PC-9 (cell line): ENCODE results near the gene KRT6B. TPM values are rescaled to one million over a fixed set of nuclear protein-coding genes. Genes with fewer than 3 reads are reported as not detected.

Source experiments
- BruUV-seq: library from RNA; stranded (reverse); fragments of 400-500 nt; replicated peaks from 2 replicates; lab custom pipeline; 2021; lab: Mats Ljungman, UMichigan
- CTCF ChIA-PET: fragments of 300-600 bp; sonication (Branson Sonifier 250); formaldehyde crosslinking; loops from one replicate; lab custom pipeline; 2022; ENCODE audit warnings: antibody characterized with exemption; lab: Charles Lee
- POLR2A ChIA-PET: fragments of 300-600 bp; sonication (Branson Sonifier 250); formaldehyde crosslinking; loops from one replicate; lab custom pipeline; 2022; ENCODE audit warnings: antibody characterized with exemption; ENCODE audit not compliant: unreplicated experiment; lab: Charles Lee
- DNase-seq, 2 experiments: peaks; one replicate each; pipeline versions ENCODE4 v3.0.0 to v3.0.0-alpha.2; 2015 to 2022; ENCODE audit warnings: mixed read lengths in 1 of 2
- H2AFZ ChIP-seq: fragments of 200-600 bp; sonication (generic); 2 replicates; pipeline ENCODE4 v1.8.1; 2017; ENCODE audit warnings: antibody characterized with exemption
- H3F3A ChIP-seq: fragments of 200-600 bp; sonication (generic); 2 replicates; pipeline ENCODE4 v1.8.1; 2017; ENCODE audit warnings: antibody characterized with exemption, mild to moderate bottlenecking, low read depth; ENCODE audit not compliant: insufficient read depth
- H3K27ac ChIP-seq: fragments of 200-600 bp; sonication (generic); 2 replicates; pipeline ENCODE4 v1.6.1; 2016; ENCODE audit warnings: mixed run types
- H3K27me3 ChIP-seq: fragments of 200-600 bp; sonication (generic); 2 replicates; pipeline ENCODE4 v1.6.1; 2016; ENCODE audit warnings: low read depth, mixed run types; ENCODE audit not compliant: insufficient read depth
- H3K36me3 ChIP-seq: fragments of 200-600 bp; sonication (generic); 2 replicates; pipeline ENCODE4 v1.6.1; 2016; ENCODE audit warnings: low read depth, mixed run types
- H3K4me1 ChIP-seq: fragments of 200-600 bp; sonication (generic); replicated peaks from 2 replicates; pipeline ENCODE4 v1.6.1; 2016; ENCODE audit warnings: mixed run types; ENCODE audit not compliant: insufficient read depth
- H3K4me2 ChIP-seq: fragments of 200-600 bp; sonication (generic); 2 replicates; pipeline ENCODE4 v1.6.1; 2017; ENCODE audit warnings: mixed run types
- H3K4me3 ChIP-seq: fragments of 200-600 bp; sonication (generic); 2 replicates; pipeline ENCODE4 v1.6.1; 2016; ENCODE audit warnings: mixed run types
- H3K79me2 ChIP-seq: fragments of 200-600 bp; sonication (generic); 2 replicates; pipeline ENCODE4 v1.6.1; 2017; ENCODE audit warnings: low read depth, mixed run types
- H3K9me2 ChIP-seq: fragments of 200-600 bp; sonication (generic); 2 replicates; pipeline ENCODE4 v1.8.1; 2017; ENCODE audit warnings: mild to moderate bottlenecking; ENCODE audit not compliant: insufficient read depth
- H3K9me3 ChIP-seq: fragments of 200-600 bp; sonication (generic); 2 replicates; pipeline ENCODE4 v1.8.1; 2016; ENCODE audit warnings: low read depth; ENCODE audit not compliant: insufficient read depth
- H4K20me1 ChIP-seq: fragments of 200-600 bp; sonication (generic); 2 replicates; pipeline ENCODE4 v1.8.1; 2017; ENCODE audit not compliant: insufficient read depth
- EZH2 ChIP-seq: fragments of 200-600 bp; sonication (generic); IDR thresholded peaks from 2 replicates; pipeline ENCODE4 v1.8.0; 2017; ENCODE audit warnings: antibody characterized with exemption, low read depth
- intact Hi-C: fragments of 100-400 bp; cut with micrococcal nuclease; formaldehyde crosslinking; loops from one replicate; pipeline ENCODE4 v1.10.0; 2022; ENCODE audit not compliant: unreplicated experiment
- total RNA-seq: library from RNA; stranded (reverse); gene quantifications from 2 replicates; pipeline ENCODE4 v1.2.3, GENCODE V29; 2021
- TF ChIP-seq, protein P1 (sequence below): fragments of 200-600 bp; sonication (generic); conservative IDR thresholded peaks from 2 replicates; pipeline ENCODE4 v1.6.1; 2017; ENCODE audit warnings: mixed run types, antibody characterized with exemption, mild to moderate bottlenecking, moderate library complexity

Gene KRT6B
- total RNA-seq, 1 experiment from 2014 or later: 0.98 TPM

- ChIA-PET CTCF (no interaction called here), POLR2A (no interaction called here)
- no peak overlapping the region for H3K4me3 ChIP-seq
- intact Hi-C loops: no loop called here
- no peak overlapping the region for H3K4me2 ChIP-seq
- H3K4me1 ChIP-seq: peaks cover 5% of the 10 kb centered on the region
- no peaks in the 10 kb centered on the region for H3K9me3 ChIP-seq
- DNase-seq: no peak
- no peaks in the 10 kb centered on the region for H3K27me3 ChIP-seq
- H3K9me2 ChIP-seq: no peaks in the 10 kb centered on the region
- H3K27ac ChIP-seq: no peak overlapping the region
- TF ChIP-seq, protein P1, sequence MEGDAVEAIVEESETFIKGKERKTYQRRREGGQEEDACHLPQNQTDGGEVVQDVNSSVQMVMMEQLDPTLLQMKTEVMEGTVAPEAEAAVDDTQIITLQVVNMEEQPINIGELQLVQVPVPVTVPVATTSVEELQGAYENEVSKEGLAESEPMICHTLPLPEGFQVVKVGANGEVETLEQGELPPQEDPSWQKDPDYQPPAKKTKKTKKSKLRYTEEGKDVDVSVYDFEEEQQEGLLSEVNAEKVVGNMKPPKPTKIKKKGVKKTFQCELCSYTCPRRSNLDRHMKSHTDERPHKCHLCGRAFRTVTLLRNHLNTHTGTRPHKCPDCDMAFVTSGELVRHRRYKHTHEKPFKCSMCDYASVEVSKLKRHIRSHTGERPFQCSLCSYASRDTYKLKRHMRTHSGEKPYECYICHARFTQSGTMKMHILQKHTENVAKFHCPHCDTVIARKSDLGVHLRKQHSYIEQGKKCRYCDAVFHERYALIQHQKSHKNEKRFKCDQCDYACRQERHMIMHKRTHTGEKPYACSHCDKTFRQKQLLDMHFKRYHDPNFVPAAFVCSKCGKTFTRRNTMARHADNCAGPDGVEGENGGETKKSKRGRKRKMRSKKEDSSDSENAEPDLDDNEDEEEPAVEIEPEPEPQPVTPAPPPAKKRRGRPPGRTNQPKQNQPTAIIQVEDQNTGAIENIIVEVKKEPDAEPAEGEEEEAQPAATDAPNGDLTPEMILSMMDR: no peak
- TF ChIP-seq EZH2: no peak
- H3K79me2 ChIP-seq: no peaks in the 10 kb centered on the region
- H4K20me1 ChIP-seq: no peaks in the 10 kb centered on the region
- H2AFZ ChIP-seq: no peak overlapping the region
- peaks cover 4% of the 10 kb centered on the region; the same call in 1 of the 2 replicates for H3F3A ChIP-seq
- BruUV-seq: no TSS peak
- H3K36me3 ChIP-seq: no peaks in the 10 kb centered on the region
Measured at GRCh38 chr12:52419656-52420055, 32.3 kb downstream of the KRT6B start.

- no TSS peak for BruUV-seq
- ChIA-PET CTCF (interaction anchor here (0.6 to 0.7 kb wide), 2 partner anchors 17 to 39 kb away, joined by 5 to 7 read pairs; no protein-coding TSS in a partner anchor), POLR2A (interaction anchor here (0.7 kb wide), 1 partner anchor 636 kb away, joined by 5 read pairs; no protein-coding TSS in a partner anchor)
- H4K20me1 ChIP-seq: no peaks in the 10 kb centered on the region
- H3K9me3 ChIP-seq: no peaks in the 10 kb centered on the region
- no peaks in the 10 kb centered on the region for H3K9me2 ChIP-seq
- no peak overlapping the region for H3K4me2 ChIP-seq
- no peak overlapping the region for H3K4me3 ChIP-seq
- no peak for DNase-seq
- TF ChIP-seq EZH2: no peak
- intact Hi-C loops: no loop called here
- no peak overlapping the region for H2AFZ ChIP-seq
- no peaks in the 10 kb centered on the region for H3K79me2 ChIP-seq
- no peak overlapping the region for H3K27ac ChIP-seq
- H3F3A ChIP-seq: peaks cover 4% of the 10 kb centered on the region; the same call in 1 of the 2 replicates
- no peaks in the 10 kb centered on the region for H3K36me3 ChIP-seq
- peaks cover 5% of the 10 kb centered on the region for H3K4me1 ChIP-seq
- H3K27me3 ChIP-seq: no peaks in the 10 kb centered on the region
Measured at GRCh38 chr12:52418576-52419110, 33.3 kb downstream of the KRT6B start.

GRCh38 chr12:52417740-52418139, 34.2 kb downstream of the KRT6B start:
- H3K9me3 ChIP-seq: no peaks in the 10 kb centered on the region
- no peak overlapping the region for H3K4me2 ChIP-seq
- CTCF ChIA-PET: no interaction called here
- TF ChIP-seq, protein P1: no peak
- TF ChIP-seq EZH2: no peak
- no peaks in the 10 kb centered on the region for H4K20me1 ChIP-seq
- H3K36me3 ChIP-seq: no peaks in the 10 kb centered on the region
- DNase-seq: no peak
- no peaks in the 10 kb centered on the region for H3K27me3 ChIP-seq
- H3K27ac ChIP-seq: no peak overlapping the region
- no peaks in the 10 kb centered on the region for H3K79me2 ChIP-seq
- no peak overlapping the region for H3K4me3 ChIP-seq
- POLR2A ChIA-PET: interaction anchor here (0.7 kb wide), 1 partner anchor 79 kb away, joined by 3 read pairs; no protein-coding TSS in a partner anchor
- peak overlapping the region; percentile 20; the same call in 1 of the 2 replicates for H2AFZ ChIP-seq
- no TSS peak for BruUV-seq
- H3F3A ChIP-seq: peaks cover 4% of the 10 kb centered on the region; the same call in 1 of the 2 replicates
- intact Hi-C loops: no loop called here
- no peaks in the 10 kb centered on the region for H3K9me2 ChIP-seq
- H3K4me1 ChIP-seq: peaks cover 5% of the 10 kb centered on the region
